ENCODE measurements around the gene HSD3B2. TPM values are rescaled to one million over a fixed set of nuclear protein-coding genes. Genes with fewer than 3 reads are reported as not detected.

Gene HSD3B2
- total RNA-seq, 6 experiments from 2014 or later, result not detected

- Mint-ChIP-seq H3K36me3 (ENCODE audit: low read depth) (no peaks in the 10 kb centered on the region), H3K4me1 (ENCODE audit: low read depth) (peaks cover 21% of the 10 kb centered on the region), H3K9me3 (no peaks in the 10 kb centered on the region), H3K27ac (no peak overlapping the region), H3K4me3 (no peak overlapping the region), H3K27me3 (ENCODE audit: insufficient read depth) (peaks cover 19% of the 10 kb centered on the region)
- DNase-seq, result no peak
- no peak for TF ChIP-seq CTCF (IDR thresholded peaks at IDR 0.05)
These were observed 43.1 kb upstream of the HSD3B2 start for GRCh38 chr1:119371815-119372214.

DNA sequence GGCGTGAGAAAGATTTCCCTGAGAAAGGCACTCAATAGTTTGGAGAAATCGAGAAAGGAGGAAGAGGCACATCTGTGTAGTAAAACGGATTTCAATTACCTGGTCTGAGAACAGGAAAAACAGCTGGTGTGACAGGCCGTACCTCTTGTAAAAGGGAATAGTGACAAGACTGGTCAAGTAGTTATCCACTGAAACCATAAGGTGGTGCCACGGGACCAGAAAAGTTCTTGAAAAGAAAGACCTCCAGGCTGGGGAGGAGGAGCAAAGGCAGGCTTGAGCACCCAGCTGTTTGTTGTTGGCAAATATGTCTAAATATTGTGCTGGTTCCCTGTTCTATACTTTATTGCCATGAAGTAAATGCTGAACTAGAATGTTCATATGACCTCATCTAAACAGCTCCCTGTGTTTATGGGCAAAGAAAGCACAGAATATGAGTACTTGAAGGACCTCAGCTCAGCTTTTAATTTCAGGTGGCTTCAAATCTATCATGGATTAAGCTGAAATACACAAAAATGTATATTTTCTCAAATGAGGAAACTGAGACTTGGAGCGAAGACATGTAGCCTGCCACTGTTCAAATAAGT is 42.4 kb upstream of the HSD3B2 start:
- Mint-ChIP-seq H3K9me3 (no peaks in the 10 kb centered on the region), H3K27ac (no peak overlapping the region), H3K4me1 (ENCODE audit: low read depth) (peaks cover 21% of the 10 kb centered on the region), H3K4me3 (no peak overlapping the region), H3K27me3 (ENCODE audit: insufficient read depth) (peaks cover 19% of the 10 kb centered on the region), H3K36me3 (ENCODE audit: low read depth) (no peaks in the 10 kb centered on the region)
- peak; percentile 42; the same call in 1 of the 2 replicates for TF ChIP-seq CTCF (IDR thresholded peaks at IDR 0.05)
- DNase-seq, result peak; percentile 35

DNA sequence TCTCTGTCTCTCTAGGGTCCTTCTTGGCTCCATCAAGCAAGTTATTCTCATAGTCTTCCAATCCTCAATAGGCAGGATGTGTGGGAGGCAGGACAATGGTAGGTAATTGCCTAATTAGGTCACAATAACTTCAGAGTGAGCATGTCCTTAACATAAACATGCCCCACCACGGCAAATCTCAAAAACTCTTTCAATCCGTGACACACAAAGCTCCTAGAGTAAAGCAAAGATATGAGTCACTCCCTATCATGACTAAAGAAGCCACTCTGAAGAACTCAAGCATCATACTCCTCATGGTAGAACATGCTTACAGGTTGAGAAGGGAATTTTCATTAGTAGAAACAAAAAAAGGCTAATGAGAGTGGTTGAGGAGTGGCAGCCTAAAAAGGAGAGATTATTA is 41.5 kb upstream of the HSD3B2 start:
- Mint-ChIP-seq H3K27me3 (ENCODE audit: insufficient read depth) (peaks cover 19% of the 10 kb centered on the region), H3K36me3 (ENCODE audit: low read depth) (no peaks in the 10 kb centered on the region), H3K4me3 (no peak overlapping the region), H3K9me3 (no peaks in the 10 kb centered on the region), H3K4me1 (ENCODE audit: low read depth) (peaks cover 21% of the 10 kb centered on the region), H3K27ac (no peak overlapping the region)
- no peak for TF ChIP-seq CTCF (IDR thresholded peaks at IDR 0.05)
- DNase-seq, result peak; percentile 52

GRCh38 chr1:119374208-119374874 is 40.6 kb upstream of the HSD3B2 start:
- Mint-ChIP-seq H3K9me3 (no peaks in the 10 kb centered on the region), H3K27ac (no peak overlapping the region), H3K36me3 (ENCODE audit: low read depth) (no peaks in the 10 kb centered on the region), H3K27me3 (ENCODE audit: insufficient read depth) (peaks cover 17% of the 10 kb centered on the region), H3K4me1 (ENCODE audit: low read depth) (peaks cover 21% of the 10 kb centered on the region), H3K4me3 (no peak overlapping the region)
- no peak for DNase-seq
- no peak for TF ChIP-seq CTCF (IDR thresholded peaks at IDR 0.05)

DNA sequence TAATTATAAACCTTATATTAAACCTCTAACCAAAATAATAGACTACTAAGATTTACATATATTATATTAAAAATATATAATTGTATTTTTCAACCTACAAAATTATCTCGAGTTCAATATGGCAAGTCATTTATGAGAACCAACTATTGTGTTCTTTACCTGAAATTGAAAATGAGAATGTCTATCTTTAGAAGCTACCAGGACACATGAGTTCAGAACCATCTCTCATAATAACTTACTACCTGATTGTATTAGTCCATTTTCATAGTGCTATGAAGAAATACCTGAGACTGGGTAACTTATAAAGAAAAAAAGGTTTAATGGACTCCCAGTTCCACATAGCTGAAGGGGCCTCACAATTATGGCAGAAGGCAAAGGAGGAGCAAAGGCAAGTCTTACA is 39.6 kb upstream of the HSD3B2 start:
- H3K4me1 Mint-ChIP-seq (ENCODE audit: low read depth), result peaks cover 21% of the 10 kb centered on the region
- no peak overlapping the region for H3K4me3 Mint-ChIP-seq
- H3K9me3 Mint-ChIP-seq, result no peaks in the 10 kb centered on the region
- no peak for DNase-seq
- no peak for TF ChIP-seq CTCF (IDR thresholded peaks at IDR 0.05)
- peaks cover 17% of the 10 kb centered on the region for H3K27me3 Mint-ChIP-seq (ENCODE audit: insufficient read depth)
- no peak overlapping the region for H3K27ac Mint-ChIP-seq
- no peaks in the 10 kb centered on the region for H3K36me3 Mint-ChIP-seq (ENCODE audit: low read depth)
